ENCODE results near the gene APP.

GRCh38 chr21:25904044-25904695 is 266.4 kb downstream of the APP start:
- TF ChIP-seq CTCF (IDR thresholded peaks at IDR 0.05; ENCODE audit: low read length) (no peak), EZH2 (optimal IDR thresholded peaks at IDR 0.05; ENCODE audit: low read depth, low read length) (no peak)
